Left colon (tissue), 2 donors: ENCODE results near the gene SOD1. TPM values are rescaled to one million over a fixed set of nuclear protein-coding genes. Genes with fewer than 3 reads are reported as not detected.

ENCODE experiments used
- ATAC-seq: fragments of 200-7000 bp; cut with Tn5 transposase; one replicate; pipeline ENCODE4 v1.9.1; 2020; ENCODE audit warnings: mild to moderate bottlenecking, moderate library complexity
- DNase-seq, 2 donors: peaks; one replicate each; pipeline ENCODE4 v3.0.0-alpha.2; 2020
- intact Hi-C, 2 donors: fragments of 100-400 bp; cut with DNase I in 1 of 2; cut with micrococcal nuclease in 1 of 2; formaldehyde crosslinking; loops; one replicate each; pipeline versions ENCODE4 v1.11.2 to v1.14.0; 2022; cut with DNase I, micrococcal nuclease
- total RNA-seq, 2 donors: library from RNA; stranded (reverse); fragmentation: NEBNext Ultra II Directional; extraction: Animal tissue kit (Norgen Biotek cat#: 25700); gene quantifications; one replicate each; pipeline ENCODE4 v1.2.1, GENCODE V29; 2021
- donor health status: DM: no; HTN: no; CAD: no.
- donor health status: DM: yes; HTN: yes; CAD: no.

The SOD1 gene
- total RNA-seq, 2 donors from 2014 or later = 274 to 339 TPM

GRCh38 chr21:31711745-31712285 is 52.3 kb downstream of the SOD1 start:
- no peak for ATAC-seq
- no peak for DNase-seq
- intact Hi-C loops = no loop called here

DNA sequence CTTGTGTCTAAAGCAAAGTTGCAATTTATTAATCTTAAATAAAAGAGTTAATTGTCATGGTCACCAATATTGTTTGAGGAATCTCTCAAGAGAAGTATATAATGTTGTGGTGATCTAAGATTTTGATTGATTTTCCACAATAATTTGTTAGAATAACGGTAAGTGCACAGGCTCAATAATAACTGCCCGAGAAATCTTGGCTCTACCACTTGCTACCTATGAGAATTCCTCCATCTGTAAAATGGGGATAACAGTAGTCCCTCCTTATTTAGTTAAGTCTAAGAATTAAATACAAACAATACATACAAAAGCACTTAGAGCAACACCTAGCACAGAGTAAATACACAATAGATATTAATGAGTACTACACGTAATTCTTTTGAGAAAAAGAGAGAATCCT is 53.6 kb downstream of the SOD1 start:
- ATAC-seq (no peak), DNase-seq (no peak)
- intact Hi-C loops = no loop called here

- no peak for ATAC-seq
- intact Hi-C loops = no loop called here
Observed at GRCh38 chr21:31713973-31714740, 54.7 kb downstream of the SOD1 start.

DNA sequence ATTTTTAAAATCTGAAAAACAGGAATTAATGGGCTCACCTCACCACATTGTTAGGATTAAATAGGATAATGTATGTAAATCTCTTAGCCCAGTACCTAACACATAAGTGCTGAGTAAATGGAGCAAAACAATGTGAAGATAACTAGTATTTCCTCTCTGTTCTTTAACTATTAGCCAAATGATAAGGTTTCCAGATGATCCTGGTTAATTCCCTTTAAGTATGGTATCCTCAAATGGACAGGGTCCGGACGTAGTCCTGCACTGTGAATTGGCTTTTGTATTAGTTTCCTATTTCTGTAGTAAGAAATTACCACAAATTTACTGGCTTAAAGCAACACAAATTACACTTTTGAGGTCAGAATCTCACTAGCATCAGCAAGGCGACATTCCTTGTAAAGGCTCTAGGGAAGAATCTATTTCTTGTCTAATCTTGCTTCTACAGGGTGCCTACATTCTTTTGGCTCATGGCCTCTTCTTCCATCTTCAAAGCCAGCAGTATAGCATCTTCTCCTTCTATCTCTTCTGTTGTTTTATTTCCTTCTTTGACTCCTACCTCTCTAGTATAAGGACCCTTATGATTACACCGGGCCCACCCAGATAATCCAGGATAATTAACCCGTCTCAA is 55.4 kb downstream of the SOD1 start:
- DNase-seq = no peak
- intact Hi-C loops = no loop called here
- ATAC-seq = no peak

More at GRCh38 chr21:31713973-31714740, 54.7 kb downstream of the SOD1 start:
- no peak for DNase-seq

GRCh38 chr21:31716106-31716505 is 56.6 kb downstream of the SOD1 start:
- intact Hi-C loops = no loop called here
- DNase-seq = no peak
- ATAC-seq = no peak

Other genes with a start within 250 kb of the SOD1 start
- 10 to 100 TPM; 33.3 to 34.2 TPM for gene SCAF4, start 72.4 kb downstream of the SOD1 start, total RNA-seq
- 1 to 10 TPM; 7.1 to 9.0 TPM for gene HUNK, start 213.3 kb downstream of the SOD1 start, total RNA-seq